Thyroid gland (tissue), 4 donors: Measurements from ENCODE around the gene CCDC149.

ENCODE experiments used
- POLR2A ChIP-seq, 2 donors: fragments of 450-650 bp; IDR thresholded peaks; one replicate each; pipeline ENCODE4 v1.6.1; 2017; ENCODE audit warnings: antibody characterized with exemption in 2 of 2, mild to moderate bottlenecking in 2 of 2, moderate library complexity in 1 of 2
- TF ChIP-seq, protein P1 (sequence below), 6 experiments: fragments of 200-600 bp in 3 of 6; fragments of 450-650 bp in 3 of 6; sonication (generic) in 3 of 6; IDR thresholded peaks; one replicate each; pipeline ENCODE4 v1.5.1; 2016 to 2019; ENCODE audit warnings: antibody characterized with exemption in 6 of 6, mild to moderate bottlenecking in 2 of 6, inconsistent platforms in 1 of 6, moderate library complexity in 1 of 6

GRCh38 chr4:24836661-24837242 is 76.1 kb downstream of the CCDC149 start:
- TF ChIP-seq, protein P1, sequence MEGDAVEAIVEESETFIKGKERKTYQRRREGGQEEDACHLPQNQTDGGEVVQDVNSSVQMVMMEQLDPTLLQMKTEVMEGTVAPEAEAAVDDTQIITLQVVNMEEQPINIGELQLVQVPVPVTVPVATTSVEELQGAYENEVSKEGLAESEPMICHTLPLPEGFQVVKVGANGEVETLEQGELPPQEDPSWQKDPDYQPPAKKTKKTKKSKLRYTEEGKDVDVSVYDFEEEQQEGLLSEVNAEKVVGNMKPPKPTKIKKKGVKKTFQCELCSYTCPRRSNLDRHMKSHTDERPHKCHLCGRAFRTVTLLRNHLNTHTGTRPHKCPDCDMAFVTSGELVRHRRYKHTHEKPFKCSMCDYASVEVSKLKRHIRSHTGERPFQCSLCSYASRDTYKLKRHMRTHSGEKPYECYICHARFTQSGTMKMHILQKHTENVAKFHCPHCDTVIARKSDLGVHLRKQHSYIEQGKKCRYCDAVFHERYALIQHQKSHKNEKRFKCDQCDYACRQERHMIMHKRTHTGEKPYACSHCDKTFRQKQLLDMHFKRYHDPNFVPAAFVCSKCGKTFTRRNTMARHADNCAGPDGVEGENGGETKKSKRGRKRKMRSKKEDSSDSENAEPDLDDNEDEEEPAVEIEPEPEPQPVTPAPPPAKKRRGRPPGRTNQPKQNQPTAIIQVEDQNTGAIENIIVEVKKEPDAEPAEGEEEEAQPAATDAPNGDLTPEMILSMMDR (IDR thresholded peaks at IDR 0.05) = no peak
- no peak for TF ChIP-seq POLR2A (IDR thresholded peaks at IDR 0.05)
